DND-41 (cell line): ENCODE measurements around the gene ZNF497.
A peak's percentile ranks its signal among the peaks of the same experiment; 100 is the strongest.

Experiments used
- ATAC-seq: fragments of 200-7000 bp; cut with Tn5 transposase; 3 replicates; pipeline ENCODE4 v1.9.1; 2021; ENCODE audit warnings: low read depth; ENCODE audit not compliant: insufficient read depth
- DNase-seq: peaks from one replicate; pipeline ENCODE4 v3.0.0-alpha.2; 2020
- H2AFZ ChIP-seq: 2 replicates; pipeline ENCODE4 v1.6.0; 2012; ENCODE audit warnings: low read depth, low read length
- H3K27ac ChIP-seq: 2 replicates; pipeline ENCODE4 v1.5.1; 2012; ENCODE audit warnings: low read length, inconsistent platforms
- H3K27me3 ChIP-seq: fragments of 200-600 bp; sonication (generic); 2 replicates; pipeline ENCODE4 v1.6.0; 2012; ENCODE audit warnings: low read length, mild to moderate bottlenecking, inconsistent platforms; ENCODE audit not compliant: insufficient read depth, poor library complexity
- H3K36me3 ChIP-seq: 2 replicates; pipeline ENCODE4 v1.5.1; 2012; ENCODE audit warnings: low read length, inconsistent platforms; ENCODE audit not compliant: insufficient read depth
- H3K4me1 ChIP-seq: 2 replicates; pipeline ENCODE4 v1.5.1; 2012; ENCODE audit warnings: mild to moderate bottlenecking, low read length; ENCODE audit not compliant: insufficient read depth
- H3K4me2 ChIP-seq: 2 replicates; pipeline ENCODE4 v1.6.0; 2012; ENCODE audit warnings: mild to moderate bottlenecking, moderate library complexity, low read length, inconsistent platforms; ENCODE audit not compliant: insufficient read depth
- H3K4me3 ChIP-seq, 2 experiments: fragments of 200-600 bp in 1 of 2; shearing (Covaris generic) in 1 of 2; 2 replicates each; pipeline ENCODE4 v1.5.1; 2012 to 2016; ENCODE audit warnings: inconsistent platforms in 2 of 2, low read length in 2 of 2, mild to moderate bottlenecking in 2 of 2, low read depth in 1 of 2, moderate library complexity in 1 of 2
- H3K79me2 ChIP-seq: 2 replicates; pipeline ENCODE4 v1.6.0; 2012; ENCODE audit warnings: low read length, inconsistent platforms; ENCODE audit not compliant: insufficient read depth
- H3K9ac ChIP-seq: 2 replicates; pipeline ENCODE4 v1.6.0; 2012; ENCODE audit warnings: low read depth, mild to moderate bottlenecking, inconsistent platforms, low read length, moderate library complexity
- H3K9me3 ChIP-seq: 2 replicates; pipeline ENCODE4 v1.5.1; 2012; ENCODE audit warnings: low read length, moderate library complexity, mild to moderate bottlenecking, inconsistent platforms; ENCODE audit not compliant: insufficient read depth, severe bottlenecking
- H4K20me1 ChIP-seq: 2 replicates; pipeline ENCODE4 v1.6.0; 2012; ENCODE audit warnings: low read length; ENCODE audit not compliant: insufficient read depth
- CTCF ChIP-seq: IDR thresholded peaks from 2 replicates; pipeline ENCODE4 v1.5.1; 2012; ENCODE audit warnings: borderline replicate concordance, low read length, moderate library complexity, mild to moderate bottlenecking; ENCODE audit not compliant: poor library complexity, severe bottlenecking; ENCODE audit errors: extremely low read depth
- EZH2 ChIP-seq: IDR thresholded peaks from 3 replicates; pipeline ENCODE4 v1.6.1; 2012; ENCODE audit warnings: borderline replicate concordance, low read depth, mild to moderate bottlenecking, moderate library complexity, low read length, inconsistent platforms; ENCODE audit not compliant: severe bottlenecking

The ZNF497 gene

DNA sequence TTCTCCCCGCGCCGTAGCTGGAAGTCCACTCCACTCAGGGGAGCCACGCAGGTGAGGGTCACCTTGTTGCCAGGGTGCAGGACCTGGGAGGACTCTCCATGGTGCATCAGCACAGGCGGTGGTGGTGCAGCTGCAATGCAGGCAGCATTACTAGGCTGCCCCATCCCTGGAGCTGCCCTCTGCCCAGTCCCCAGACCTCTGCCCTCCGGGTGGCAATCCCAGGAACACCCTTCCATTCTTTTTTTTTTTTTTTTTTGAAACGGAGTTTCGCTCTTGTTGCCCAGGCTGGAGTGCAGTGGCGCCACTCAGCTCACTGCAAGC is 11.0 kb downstream of the ZNF497 start:
- peaks cover 31% of the 10 kb centered on the region for H3K4me1 ChIP-seq
- H3K4me3 ChIP-seq: no peak overlapping the region
- peaks cover 27% of the 10 kb centered on the region for H3K79me2 ChIP-seq
- H3K36me3 ChIP-seq: peaks cover 23% of the 10 kb centered on the region
- no peak for ATAC-seq
- no peak overlapping the region for H3K4me2 ChIP-seq
- H3K27ac ChIP-seq: no peak overlapping the region
- TF ChIP-seq CTCF (no peak), EZH2 (no peak)
- H4K20me1 ChIP-seq: peaks cover 10% of the 10 kb centered on the region
- DNase-seq: no peak
- H3K9ac ChIP-seq: no peak overlapping the region
- H2AFZ ChIP-seq: no peak overlapping the region
- H3K27me3 ChIP-seq: no peaks in the 10 kb centered on the region
- no peaks in the 10 kb centered on the region for H3K9me3 ChIP-seq

DNA sequence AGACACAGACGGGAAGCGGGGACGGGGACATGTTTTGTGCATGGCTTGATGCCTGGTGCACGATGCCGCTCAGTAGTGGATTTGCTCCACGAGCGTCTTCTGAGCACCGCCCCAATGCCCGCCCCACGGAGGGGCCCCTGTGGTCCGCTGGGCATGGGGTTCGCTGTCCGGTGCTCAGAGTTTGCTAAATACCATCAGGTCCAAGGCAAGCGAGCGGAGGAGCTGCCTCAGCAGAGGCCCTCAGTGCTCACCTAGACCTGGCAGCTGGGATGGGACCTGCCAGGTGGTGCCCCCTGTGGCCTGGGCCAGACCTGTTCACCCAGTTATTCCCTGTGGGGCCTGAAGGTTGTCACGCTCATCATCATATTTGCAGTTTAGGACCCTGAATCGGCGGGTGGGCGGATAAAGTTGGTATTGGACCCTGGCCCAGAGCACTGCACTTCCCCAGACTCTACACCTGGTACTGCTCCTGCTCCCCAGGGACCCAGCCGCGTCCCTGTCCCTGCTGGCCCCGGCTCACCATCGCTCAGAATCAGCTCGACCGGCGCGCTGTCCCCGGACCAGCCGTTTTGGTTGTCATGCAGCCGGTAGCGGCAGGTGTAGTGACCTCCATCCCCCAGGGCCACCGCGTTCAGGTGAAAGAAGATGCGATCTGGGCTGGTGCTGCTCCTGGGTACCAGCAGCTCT is 11.5 kb downstream of the ZNF497 start:
- Histone ChIP-seq H3K9me3 (no peaks in the 10 kb centered on the region), H3K27ac (no peak overlapping the region), H4K20me1 (peaks cover 10% of the 10 kb centered on the region), H3K4me3 (no peak overlapping the region), H3K79me2 (peaks cover 31% of the 10 kb centered on the region), H3K4me2 (no peak overlapping the region), H3K9ac (no peak overlapping the region), H3K36me3 (peaks cover 23% of the 10 kb centered on the region), H3K27me3 (no peaks in the 10 kb centered on the region), H2AFZ (no peak overlapping the region), H3K4me1 (peaks cover 36% of the 10 kb centered on the region)
- TF ChIP-seq CTCF: peak; percentile 2
- TF ChIP-seq EZH2: no peak
- ATAC-seq (no peak), DNase-seq (no peak)

GRCh38 chr19:58350001-58350861 is 12.3 kb downstream of the ZNF497 start:
- H3K4me3 ChIP-seq: no peak overlapping the region
- ATAC-seq (no peak), DNase-seq (no peak)
- no peak overlapping the region for H2AFZ ChIP-seq
- H3K36me3 ChIP-seq: peaks cover 26% of the 10 kb centered on the region
- H3K27me3 ChIP-seq: no peaks in the 10 kb centered on the region
- TF ChIP-seq CTCF (no peak), EZH2 (no peak)
- peaks cover 12% of the 10 kb centered on the region for H4K20me1 ChIP-seq
- H3K4me1 ChIP-seq: peaks cover 40% of the 10 kb centered on the region
- H3K4me2 ChIP-seq: no peak overlapping the region
- no peak overlapping the region for H3K27ac ChIP-seq
- H3K9ac ChIP-seq: no peak overlapping the region
- H3K79me2 ChIP-seq: peaks cover 35% of the 10 kb centered on the region
- no peaks in the 10 kb centered on the region for H3K9me3 ChIP-seq
